ENCODE measurements around the gene THRB.

DNA sequence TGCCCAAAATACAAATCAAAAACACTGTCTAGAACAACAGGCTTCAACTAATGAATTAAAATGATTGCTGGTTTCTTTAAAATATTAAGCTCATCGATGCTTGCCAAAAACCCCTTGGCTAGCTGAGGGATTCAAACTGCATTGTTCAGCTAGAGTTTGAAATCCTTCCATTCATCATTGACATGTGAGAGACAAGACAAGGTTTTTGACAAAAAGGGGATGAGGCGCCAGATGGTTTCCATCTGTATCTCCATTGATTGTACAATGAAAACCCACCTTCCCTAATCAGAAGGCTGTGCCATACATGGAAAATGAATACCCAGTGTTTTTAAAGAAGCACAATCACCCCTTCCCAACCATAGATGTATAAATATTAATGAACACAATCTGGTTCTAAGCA, 67.8 kb downstream of the THRB start:
- TF ChIP-seq, protein P1, sequence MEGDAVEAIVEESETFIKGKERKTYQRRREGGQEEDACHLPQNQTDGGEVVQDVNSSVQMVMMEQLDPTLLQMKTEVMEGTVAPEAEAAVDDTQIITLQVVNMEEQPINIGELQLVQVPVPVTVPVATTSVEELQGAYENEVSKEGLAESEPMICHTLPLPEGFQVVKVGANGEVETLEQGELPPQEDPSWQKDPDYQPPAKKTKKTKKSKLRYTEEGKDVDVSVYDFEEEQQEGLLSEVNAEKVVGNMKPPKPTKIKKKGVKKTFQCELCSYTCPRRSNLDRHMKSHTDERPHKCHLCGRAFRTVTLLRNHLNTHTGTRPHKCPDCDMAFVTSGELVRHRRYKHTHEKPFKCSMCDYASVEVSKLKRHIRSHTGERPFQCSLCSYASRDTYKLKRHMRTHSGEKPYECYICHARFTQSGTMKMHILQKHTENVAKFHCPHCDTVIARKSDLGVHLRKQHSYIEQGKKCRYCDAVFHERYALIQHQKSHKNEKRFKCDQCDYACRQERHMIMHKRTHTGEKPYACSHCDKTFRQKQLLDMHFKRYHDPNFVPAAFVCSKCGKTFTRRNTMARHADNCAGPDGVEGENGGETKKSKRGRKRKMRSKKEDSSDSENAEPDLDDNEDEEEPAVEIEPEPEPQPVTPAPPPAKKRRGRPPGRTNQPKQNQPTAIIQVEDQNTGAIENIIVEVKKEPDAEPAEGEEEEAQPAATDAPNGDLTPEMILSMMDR (IDR thresholded peaks at IDR 0.05) = no peak
- no peak for TF ChIP-seq POLR2A (IDR thresholded peaks at IDR 0.05)

Data from esophagus squamous epithelium (tissue), 4 donors.